Neural progenitor cell (in vitro differentiated cells): ENCODE results near the gene CDR2L. TPM values are rescaled to one million over a fixed set of nuclear protein-coding genes. Genes with fewer than 3 reads are reported as not detected.

Source experiments
- DNase-seq: peaks from one replicate; pipeline ENCODE4 v3.0.0-alpha.2; 2016; ENCODE audit warnings: low spot score
- H2AFZ ChIP-seq: fragments of 200-600 bp; sonication (generic); replicated peaks from 2 replicates; pipeline ENCODE4 v1.6.1; 2016; ENCODE audit warnings: antibody characterized with exemption
- H3F3A ChIP-seq: fragments of 200-600 bp; sonication (generic); 2 replicates; pipeline ENCODE4 v1.6.1; 2016; ENCODE audit warnings: antibody characterized with exemption, low read depth
- H3K27ac ChIP-seq: fragments of 200-600 bp; sonication (generic); 2 replicates; pipeline ENCODE4 v1.5.1; 2016; ENCODE audit warnings: mild to moderate bottlenecking
- H3K27me3 ChIP-seq: fragments of 200-600 bp; sonication (generic); 2 replicates; pipeline ENCODE4 v1.6.1; 2016; ENCODE audit warnings: mild to moderate bottlenecking, moderate library complexity
- H3K36me3 ChIP-seq: fragments of 200-600 bp; sonication (generic); 2 replicates; pipeline ENCODE4 v1.5.1; 2016
- H3K4me1 ChIP-seq: fragments of 200-600 bp; sonication (generic); 2 replicates; pipeline ENCODE4 v1.6.1; 2016; ENCODE audit warnings: mixed run types
- H3K4me2 ChIP-seq: fragments of 200-600 bp; sonication (generic); 2 replicates; pipeline ENCODE4 v1.6.1; 2016
- H3K4me3 ChIP-seq: fragments of 200-600 bp; sonication (generic); 2 replicates; pipeline ENCODE4 v1.5.1; 2016
- H3K79me2 ChIP-seq: fragments of 200-600 bp; sonication (generic); 2 replicates; pipeline ENCODE4 v1.6.1; 2016; ENCODE audit warnings: low read depth
- H3K9ac ChIP-seq: fragments of 200-600 bp; sonication (generic); 2 replicates; pipeline ENCODE4 v1.6.1; 2016
- H3K9me3 ChIP-seq: fragments of 200-600 bp; sonication (generic); 2 replicates; pipeline ENCODE4 v1.5.1; 2016; ENCODE audit warnings: low read depth
- H4K20me1 ChIP-seq: fragments of 200-600 bp; sonication (generic); 2 replicates; pipeline ENCODE4 v1.6.1; 2016; ENCODE audit warnings: low read depth
- H3K27ac Mint-ChIP-seq: 3 replicates; pipeline ENCODE4 v1.8.0; 2021; ENCODE audit warnings: mixed read lengths
- H3K27me3 Mint-ChIP-seq: 2 replicates; pipeline ENCODE4 v1.8.0; 2022; ENCODE audit warnings: low read depth, mild to moderate bottlenecking, inconsistent platforms, moderate library complexity, mixed read lengths; ENCODE audit not compliant: insufficient read depth
- H3K36me3 Mint-ChIP-seq: 3 replicates; pipeline ENCODE4 v1.8.0; 2021; ENCODE audit warnings: mixed read lengths
- H3K4me1 Mint-ChIP-seq: 3 replicates; pipeline ENCODE4 v1.8.0; 2021; ENCODE audit warnings: mixed read lengths
- H3K4me3 Mint-ChIP-seq: 3 replicates; pipeline ENCODE4 v1.8.0; 2021; ENCODE audit warnings: mild to moderate bottlenecking, moderate library complexity, mixed read lengths
- H3K9me3 Mint-ChIP-seq: 3 replicates; pipeline ENCODE4 v1.8.0; 2020; ENCODE audit warnings: mixed read lengths
- CTCF ChIP-seq: fragments of 200-600 bp; sonication (generic); IDR thresholded peaks from 2 replicates; pipeline ENCODE4 v1.5.1; 2017; ENCODE audit warnings: antibody characterized with exemption, mild to moderate bottlenecking
- EZH2 ChIP-seq: fragments of 200-600 bp; sonication (generic); IDR thresholded peaks from 2 replicates; pipeline ENCODE4 v1.6.1; 2017; ENCODE audit warnings: antibody characterized with exemption, mild to moderate bottlenecking, moderate library complexity
- EZH2phosphoT487 ChIP-seq: fragments of 200-600 bp; sonication (generic); IDR thresholded peaks from 2 replicates; pipeline ENCODE4 v1.6.1; 2017; ENCODE audit warnings: antibody characterized with exemption
- total RNA-seq: library from RNA; depleted of rRNA; stranded (reverse); fragments of >200 nt; gene quantifications from 2 replicates; pipeline ENCODE4 v1.2.3, GENCODE V29; 2015; ENCODE audit warnings: low replicate concordance

The CDR2L gene
- total RNA-seq, 1 donor from 2014 or later: 4.0 TPM

- Mint-ChIP-seq H3K36me3 (no peaks in the 10 kb centered on the region), H3K4me1 (no peaks in the 10 kb centered on the region), H3K4me3 (no peak overlapping the region), H3K27ac (peak overlapping the region; percentile 68), H3K9me3 (no peaks in the 10 kb centered on the region), H3K27me3 (peaks cover 18% of the 10 kb centered on the region)
- TF ChIP-seq CTCF (no peak), EZH2phosphoT487 (no peak), EZH2 (no peak)
- Histone ChIP-seq H3K4me3 (no peak overlapping the region), H3F3A (no peaks in the 10 kb centered on the region), H4K20me1 (no peaks in the 10 kb centered on the region), H3K36me3 (no peaks in the 10 kb centered on the region), H3K79me2 (no peaks in the 10 kb centered on the region), H3K4me2 (no peak overlapping the region), H3K27me3 (no peaks in the 10 kb centered on the region), H2AFZ (no peak overlapping the region), H3K9me3 (no peaks in the 10 kb centered on the region), H3K27ac (no peak overlapping the region), H3K9ac (no peak overlapping the region), H3K4me1 (no peaks in the 10 kb centered on the region)
- no peak for DNase-seq
These were observed 34.9 kb upstream of the CDR2L start for GRCh38 chr17:74952431-74953133.

- no peak overlapping the region for H3K4me3 Mint-ChIP-seq
- no peak for DNase-seq
- peaks cover 15% of the 10 kb centered on the region for H3K27me3 Mint-ChIP-seq
These were observed 34.2 kb upstream of the CDR2L start for GRCh38 chr17:74953134-74953687.

GRCh38 chr17:74954115-74954514 lies 33.3 kb upstream of the CDR2L start:
- no peaks in the 10 kb centered on the region for H3K79me2 ChIP-seq
- no peak overlapping the region for H3K27ac Mint-ChIP-seq
- H3K9ac ChIP-seq: no peak overlapping the region
- no peak overlapping the region for H3K4me3 ChIP-seq
- H3K27me3 Mint-ChIP-seq: peaks cover 16% of the 10 kb centered on the region
- no peaks in the 10 kb centered on the region for H3K9me3 ChIP-seq
- no peak overlapping the region for H3K4me3 Mint-ChIP-seq
- no peaks in the 10 kb centered on the region for H3K36me3 Mint-ChIP-seq
- H4K20me1 ChIP-seq: no peaks in the 10 kb centered on the region
- H3K4me1 ChIP-seq: no peaks in the 10 kb centered on the region
- DNase-seq: no peak
- no peaks in the 10 kb centered on the region for H3F3A ChIP-seq
- H3K4me2 ChIP-seq: no peak overlapping the region
- no peak overlapping the region for H2AFZ ChIP-seq
- TF ChIP-seq EZH2: no peak
- TF ChIP-seq EZH2phosphoT487: no peak
- no peak for TF ChIP-seq CTCF
- H3K36me3 ChIP-seq: no peaks in the 10 kb centered on the region
- no peaks in the 10 kb centered on the region for H3K4me1 Mint-ChIP-seq
- H3K27ac ChIP-seq: no peak overlapping the region
- H3K27me3 ChIP-seq: peaks cover 15% of the 10 kb centered on the region
- no peaks in the 10 kb centered on the region for H3K9me3 Mint-ChIP-seq

More at GRCh38 chr17:74953134-74953687, 34.2 kb upstream of the CDR2L start:
- peaks cover 6% of the 10 kb centered on the region for H3K27me3 ChIP-seq
- Mint-ChIP-seq H3K36me3 (no peaks in the 10 kb centered on the region), H3K27ac (no peak overlapping the region), H3K9me3 (no peaks in the 10 kb centered on the region), H3K4me1 (no peaks in the 10 kb centered on the region)
- H3K4me1 ChIP-seq: no peaks in the 10 kb centered on the region
- H2AFZ ChIP-seq: no peak overlapping the region
- H3K79me2 ChIP-seq: no peaks in the 10 kb centered on the region
- no peak for TF ChIP-seq CTCF
- no peak for TF ChIP-seq EZH2
- no peak for TF ChIP-seq EZH2phosphoT487
- no peaks in the 10 kb centered on the region for H3K9me3 ChIP-seq
- no peak overlapping the region for H3K27ac ChIP-seq
- no peak overlapping the region for H3K9ac ChIP-seq
- H3K36me3 ChIP-seq: no peaks in the 10 kb centered on the region
- no peak overlapping the region for H3K4me2 ChIP-seq
- H3K4me3 ChIP-seq: no peak overlapping the region
- no peaks in the 10 kb centered on the region for H4K20me1 ChIP-seq
- no peaks in the 10 kb centered on the region for H3F3A ChIP-seq
